HUDEP-2 (cell line): ENCODE measurements around the gene BDKRB2.

Experiments
- DNase-seq, 76 experiments: peaks; one replicate each; lab custom pipeline; 2025; ENCODE audit not compliant: unreplicated experiment in 76 of 76; lab: John Stamatoyannopoulos, UW

BDKRB2 gene

DNA sequence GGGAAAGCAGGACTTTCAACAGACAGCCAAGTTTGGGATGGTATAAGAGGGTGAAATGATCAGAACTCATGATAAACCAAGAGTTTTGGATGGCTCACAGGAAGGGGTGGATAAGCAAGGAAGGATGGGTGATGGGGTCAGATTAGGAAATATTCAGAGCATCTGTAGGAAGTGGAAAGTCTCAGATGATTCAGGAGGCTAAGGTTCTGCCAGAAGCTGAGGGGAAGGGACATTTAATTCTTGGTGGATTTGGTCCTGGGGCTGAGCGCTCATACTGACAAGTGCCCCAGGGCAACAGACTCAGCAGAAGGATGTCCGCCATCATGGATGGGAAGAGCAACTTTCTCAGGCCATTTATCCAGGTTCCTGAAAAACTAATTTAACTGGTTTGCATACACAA, 28.4 kb upstream of the BDKRB2 start:
- DNase-seq = no peak

DNA sequence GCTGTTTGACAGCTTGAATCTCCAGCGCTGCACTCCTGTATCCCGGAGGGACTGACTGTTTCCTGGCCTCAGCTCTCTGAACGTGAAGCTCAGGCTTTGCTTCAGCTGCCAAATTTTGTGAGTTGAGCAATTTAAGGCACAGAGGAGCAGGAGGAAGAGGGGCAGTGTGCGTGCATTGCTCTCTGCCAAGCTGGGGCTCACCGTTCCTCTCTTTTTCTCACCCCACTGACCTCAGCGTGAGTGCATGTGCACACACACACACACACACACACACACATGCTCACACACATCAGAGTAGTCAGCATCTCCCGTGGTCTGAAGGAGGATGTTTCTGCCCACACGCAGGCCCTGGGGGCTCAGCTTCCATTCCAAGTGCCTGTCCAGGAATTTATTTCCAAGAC, 27.8 kb upstream of the BDKRB2 start:
- no peak for DNase-seq

DNA sequence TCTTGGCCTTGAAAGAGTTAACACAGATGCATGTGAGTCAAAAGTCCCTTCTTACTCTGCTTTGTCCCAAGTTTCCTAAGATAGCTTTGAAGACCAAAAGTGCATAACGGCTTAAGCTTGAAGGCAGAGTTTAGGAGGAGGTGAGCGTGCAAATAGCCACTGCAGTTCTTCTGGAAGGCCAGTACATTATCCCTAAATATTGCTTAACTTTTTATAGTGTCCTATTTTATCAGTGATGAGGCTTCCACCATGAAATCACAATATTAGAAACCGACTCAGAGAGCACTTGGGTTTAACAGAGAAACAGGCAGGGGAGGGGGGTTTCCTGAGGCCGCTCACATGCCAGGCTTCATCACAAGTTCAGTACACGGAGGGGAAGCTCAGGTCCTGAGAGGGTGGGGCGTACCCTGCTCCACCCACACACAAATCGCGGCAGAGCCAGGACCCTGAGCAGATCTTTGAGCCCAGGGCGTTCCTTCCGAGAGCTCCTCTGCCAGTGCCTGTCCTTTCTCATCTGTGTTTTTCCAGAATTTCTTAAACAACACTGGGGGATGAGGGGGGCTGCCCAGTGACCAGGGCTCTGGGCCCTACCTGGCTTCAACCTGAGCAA, 26.8 kb upstream of the BDKRB2 start:
- no peak for DNase-seq

DNA sequence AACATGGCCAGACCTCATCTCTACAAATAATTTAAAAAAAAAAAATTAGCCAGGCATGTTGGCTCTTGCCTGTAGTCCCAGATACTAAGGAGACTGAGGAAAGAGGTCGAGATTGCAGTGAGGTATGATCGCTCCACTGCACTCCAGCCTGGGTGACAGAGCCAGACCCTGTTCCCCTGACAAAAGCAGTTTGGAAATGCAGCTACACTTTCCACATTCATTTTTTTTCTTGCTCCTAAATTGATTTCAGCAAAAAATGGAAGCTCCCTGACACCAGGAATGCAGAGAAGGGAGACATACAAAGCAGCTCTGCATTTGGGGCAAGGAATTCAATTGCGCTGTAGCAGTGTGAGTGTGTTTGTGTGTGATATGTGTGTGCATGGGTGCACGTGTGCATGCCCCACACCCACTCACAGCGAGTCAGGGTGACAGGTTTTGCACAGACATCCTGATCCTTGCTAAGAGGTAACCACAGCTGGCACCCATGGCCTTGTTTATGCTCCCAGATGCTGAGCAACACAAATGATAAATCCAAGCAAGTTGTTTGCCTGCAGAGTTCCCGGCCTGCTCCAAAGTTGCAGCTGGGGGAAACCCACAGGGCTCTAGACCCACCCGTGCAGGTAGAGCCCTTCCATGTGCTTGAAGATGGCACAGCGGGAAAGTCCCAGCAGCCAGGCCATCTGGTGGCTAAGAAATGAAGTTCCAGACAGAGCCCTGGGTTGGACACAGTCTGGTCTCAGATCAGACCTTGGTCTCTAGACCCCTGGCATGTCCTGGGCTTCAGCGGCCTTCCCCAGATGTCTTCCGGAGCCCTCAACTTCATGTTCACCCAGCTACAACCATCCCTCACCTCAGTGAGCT, 25.9 kb upstream of the BDKRB2 start:
- DNase-seq = no peak

DNA sequence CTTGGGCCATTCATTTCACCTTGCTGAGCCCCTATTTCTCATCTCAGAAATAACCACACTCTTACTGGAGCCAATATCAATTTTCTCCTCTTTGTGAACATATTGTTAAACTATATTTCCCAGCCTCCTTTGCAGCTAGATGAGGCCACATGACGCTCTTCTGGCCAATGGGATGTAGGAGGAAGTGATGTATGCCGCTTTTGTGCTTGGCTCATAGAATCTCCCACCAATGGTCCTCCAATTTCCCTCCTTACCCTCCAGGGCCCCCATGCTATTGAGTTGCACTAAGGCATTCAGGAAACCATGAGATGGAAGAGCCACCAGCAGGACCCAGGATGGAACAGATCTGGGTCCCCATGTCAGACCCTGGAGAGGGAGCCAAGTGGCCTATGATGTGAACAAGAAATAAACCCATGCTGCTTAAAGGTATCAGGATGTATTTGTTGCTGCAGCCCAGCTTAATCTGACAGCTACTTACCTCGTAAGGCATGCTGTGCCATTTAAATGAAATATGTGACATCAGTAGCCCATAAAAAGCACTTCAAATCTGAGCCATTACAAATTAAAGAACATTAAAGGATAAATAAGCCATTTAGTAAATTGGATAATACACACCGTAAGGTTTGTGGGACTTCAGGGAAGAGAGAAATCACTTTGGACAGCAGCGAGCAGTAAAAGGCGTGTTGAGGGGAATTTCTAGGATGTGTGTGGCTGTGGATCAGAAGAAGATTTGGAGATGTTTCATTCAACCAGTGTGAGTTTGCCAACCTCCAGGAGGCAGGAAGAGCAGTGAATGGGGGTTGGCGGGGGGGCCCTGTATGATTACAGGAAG, 24.4 kb upstream of the BDKRB2 start:
- DNase-seq = no peak

DNA sequence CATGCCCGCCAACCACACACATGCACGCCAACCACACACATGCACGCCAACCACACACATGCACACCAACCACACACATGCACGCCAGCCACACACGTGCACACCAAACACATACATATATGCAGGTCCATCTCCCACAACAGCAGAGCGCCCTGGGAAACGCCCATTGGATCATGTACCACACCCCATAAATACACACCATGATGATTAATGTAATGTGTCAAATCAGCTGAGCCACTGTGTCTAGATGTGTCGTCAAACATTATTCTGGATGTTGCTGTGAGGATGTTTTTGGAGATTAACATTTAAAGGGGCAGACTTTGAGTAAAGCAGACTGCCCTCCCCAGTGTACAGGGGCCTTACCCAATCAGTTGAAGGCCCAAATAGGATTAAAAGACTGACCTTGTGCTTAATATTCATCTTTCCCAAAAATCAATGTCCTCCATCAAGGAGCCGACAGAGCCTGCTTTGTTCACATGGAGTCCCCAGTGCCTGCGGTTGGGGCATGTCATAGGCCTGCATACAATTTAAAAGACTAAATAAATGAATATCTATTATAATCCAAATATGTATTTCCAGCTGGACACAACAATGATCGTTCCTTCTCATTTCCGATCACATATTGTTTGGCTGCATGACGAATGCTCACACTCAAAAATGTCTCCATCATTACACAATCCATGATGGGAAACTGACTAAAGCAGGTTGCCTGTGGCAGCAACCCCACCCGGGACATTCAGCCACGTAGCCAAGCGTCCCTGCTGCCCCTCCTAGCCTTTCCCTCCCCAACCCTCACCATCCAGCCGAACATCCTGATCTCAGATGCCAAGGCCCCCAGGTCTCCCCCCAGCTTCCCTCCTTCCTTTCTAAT, 23.2 kb upstream of the BDKRB2 start:
- no peak for DNase-seq

DNA sequence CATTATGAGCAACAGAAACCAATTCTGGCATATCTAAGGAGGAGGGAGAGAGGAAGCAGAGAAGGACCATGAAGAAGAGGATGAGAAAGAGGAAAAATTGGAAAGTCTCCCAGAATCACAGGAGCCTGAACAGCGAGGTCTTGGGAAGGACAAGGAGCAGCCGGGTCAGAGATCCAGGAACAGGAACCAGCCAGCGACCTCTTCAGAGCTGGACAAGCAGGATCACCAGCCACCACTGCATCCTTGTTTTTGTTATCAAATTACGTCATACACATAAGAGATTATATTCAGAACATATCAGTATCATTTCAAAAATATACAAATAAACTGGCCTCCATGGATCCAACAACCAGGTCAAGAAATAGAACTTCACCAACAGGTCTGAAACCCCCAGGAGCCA, 22.1 kb upstream of the BDKRB2 start:
- DNase-seq = no peak

DNA sequence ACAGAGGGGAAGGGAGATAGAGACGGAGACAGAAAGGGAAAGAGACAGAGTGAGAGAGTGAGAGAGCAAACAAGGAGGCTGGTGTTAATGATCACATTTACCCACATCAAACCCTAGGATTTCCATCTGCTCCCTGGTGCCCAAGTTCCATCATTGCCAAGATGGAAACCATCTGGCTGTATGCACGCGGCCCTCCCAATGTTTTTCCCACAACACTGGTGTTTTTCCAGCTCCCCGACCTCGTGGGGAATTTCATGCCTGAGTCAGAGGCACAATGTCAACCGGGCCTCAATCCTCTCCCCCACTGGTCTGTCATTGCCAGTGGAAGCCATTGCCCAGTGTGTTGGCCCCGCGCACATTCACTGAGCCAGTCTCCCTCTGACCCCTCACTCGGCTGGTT, 19.9 kb upstream of the BDKRB2 start:
- DNase-seq = no peak

DNA sequence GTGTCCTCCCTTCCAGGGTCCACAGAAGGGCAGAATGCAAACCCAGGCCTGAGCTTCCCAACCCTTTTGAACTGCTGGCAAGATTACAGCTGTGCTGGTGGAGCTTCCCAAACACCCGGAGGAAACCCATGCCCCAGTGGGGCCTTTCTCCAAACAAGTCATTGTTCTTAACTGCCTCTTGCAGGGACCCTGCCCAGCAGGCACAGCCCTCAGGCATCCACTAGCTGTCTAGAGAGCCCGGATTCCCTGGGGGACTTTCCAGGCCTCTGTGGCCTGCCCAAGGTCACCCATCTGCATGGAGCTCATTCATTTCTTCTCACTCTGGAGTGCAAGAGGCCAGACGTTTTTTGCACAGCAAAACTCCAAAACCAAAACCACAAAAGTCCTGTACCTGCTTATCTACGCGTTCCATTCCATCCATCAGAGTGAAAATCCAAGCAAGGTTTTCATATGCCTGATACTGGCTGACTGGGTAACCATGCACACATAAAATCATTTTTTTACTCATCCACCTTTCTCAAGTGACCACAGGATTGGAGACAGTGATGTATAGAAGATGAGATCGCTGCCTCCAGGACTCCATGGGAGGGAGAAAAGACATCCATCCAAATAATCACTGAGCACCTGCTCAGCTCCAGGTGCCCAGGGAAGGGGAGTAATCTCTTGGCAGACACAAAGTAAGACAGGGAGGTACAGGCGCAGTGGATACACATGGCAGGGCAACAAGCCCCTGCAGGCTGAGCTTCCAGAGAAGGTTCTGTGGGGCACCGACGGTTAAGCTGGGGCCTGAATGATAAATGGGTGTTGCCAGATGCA, 17.2 kb upstream of the BDKRB2 start:
- DNase-seq = no peak

DNA sequence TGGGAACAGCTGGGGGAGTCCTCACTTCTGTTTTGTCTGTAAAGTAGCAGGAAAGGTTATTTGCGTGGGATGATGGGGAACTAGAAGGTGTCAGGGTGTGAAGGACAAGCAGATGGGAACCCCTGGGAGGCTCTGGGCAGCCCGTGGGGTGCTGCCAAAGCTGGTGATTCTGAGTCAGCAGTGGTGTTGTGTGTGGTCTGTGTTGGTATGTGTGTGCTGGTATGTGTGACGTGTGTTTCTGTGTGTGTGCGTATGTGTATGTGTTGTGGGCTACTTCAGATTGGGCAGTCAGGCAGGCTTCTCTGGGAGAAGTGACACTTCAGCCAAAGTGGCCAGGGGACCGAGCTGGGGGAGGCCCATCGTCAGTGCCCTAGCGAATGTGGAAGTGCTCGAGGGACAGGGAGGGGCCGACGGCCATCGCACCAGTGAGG, 15.3 kb upstream of the BDKRB2 start:
- no peak for DNase-seq

DNA sequence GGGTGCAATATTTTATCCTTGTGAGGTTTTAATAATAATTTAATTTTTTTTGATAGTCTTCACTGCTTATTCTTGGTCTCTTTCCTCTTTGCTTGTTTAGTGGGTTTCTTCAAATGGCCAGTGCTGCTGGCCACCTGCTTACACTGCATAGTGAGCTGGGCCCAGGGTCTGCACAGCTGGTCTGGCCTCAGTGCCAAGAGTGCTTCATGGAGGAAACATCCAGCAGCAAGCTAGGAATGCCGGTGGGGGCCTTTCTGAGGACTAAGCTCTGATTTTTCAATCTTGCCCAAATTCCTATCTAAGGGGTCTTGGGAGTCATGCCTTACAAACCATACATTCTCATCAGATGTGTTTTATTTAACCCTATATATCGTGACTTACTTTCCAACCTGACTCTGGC, 13.3 kb upstream of the BDKRB2 start:
- no peak for DNase-seq

DNA sequence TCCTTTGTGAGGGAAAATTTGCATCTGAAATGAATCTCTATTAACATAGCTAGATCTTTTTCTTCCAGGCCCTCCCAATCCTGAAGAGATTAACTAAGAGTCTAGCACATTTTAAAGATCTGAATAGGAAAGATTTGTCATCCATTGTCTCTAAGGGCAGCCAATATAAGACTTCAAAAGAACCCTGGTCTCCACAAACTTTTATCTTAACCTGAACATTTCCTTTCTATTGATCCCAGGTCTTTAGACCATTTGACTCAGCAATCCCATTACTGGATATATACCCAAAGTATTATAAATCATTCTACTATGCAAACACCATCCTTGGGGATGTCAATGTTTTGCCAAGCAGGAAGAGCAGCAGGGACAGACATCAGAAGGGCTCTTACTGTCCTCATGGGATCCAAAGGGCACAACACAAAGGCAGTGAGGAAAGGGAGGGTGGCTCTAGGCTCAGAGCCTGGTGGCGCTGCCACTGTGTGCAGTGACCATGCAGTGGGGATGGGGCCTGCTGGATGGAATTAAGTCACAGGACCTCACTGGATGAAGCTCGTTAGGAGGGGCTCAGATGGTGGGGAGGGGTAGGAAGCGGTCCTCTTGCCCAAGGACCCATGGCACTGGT, 12.7 kb upstream of the BDKRB2 start:
- DNase-seq = no peak

DNA sequence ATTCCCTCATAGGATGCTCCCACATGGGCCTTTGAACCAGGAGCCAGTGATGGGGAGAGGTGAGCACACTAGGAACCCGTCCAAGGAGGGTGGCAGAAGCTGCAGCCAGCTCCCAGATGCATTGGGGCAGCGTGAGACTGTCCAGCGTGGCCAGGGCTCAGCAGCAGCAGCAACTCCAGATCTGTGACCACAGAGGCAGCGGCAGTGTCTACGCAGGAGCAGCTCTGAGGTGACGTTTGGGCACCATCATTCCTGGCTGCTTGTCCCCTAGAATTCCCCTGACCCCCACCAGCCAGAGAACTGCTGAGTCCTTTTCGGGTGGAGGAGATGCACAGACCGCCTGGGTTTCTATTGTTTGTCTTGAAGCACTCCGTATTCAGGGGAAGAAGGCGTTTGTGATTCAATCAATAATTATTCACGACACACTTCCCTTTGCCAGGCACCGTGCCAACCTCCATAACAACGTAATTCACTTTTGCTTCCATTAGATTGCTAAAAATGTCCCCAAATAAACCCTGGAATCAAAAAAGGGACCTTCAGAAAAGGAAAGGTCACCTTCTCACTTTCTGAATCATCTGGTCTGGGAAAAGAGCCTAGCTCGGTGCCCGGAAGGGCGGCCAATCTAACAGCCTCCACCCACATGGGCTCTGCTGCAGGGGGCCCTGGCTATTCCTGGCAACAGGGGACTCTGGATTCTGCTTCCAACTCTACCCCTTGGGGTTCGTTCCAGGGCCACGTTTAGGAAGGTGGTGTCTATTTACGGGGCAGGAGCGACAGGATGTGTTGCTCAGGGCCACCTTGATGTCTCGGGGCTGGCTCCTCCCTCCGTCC, 11.4 kb upstream of the BDKRB2 start:
- DNase-seq = no peak

DNA sequence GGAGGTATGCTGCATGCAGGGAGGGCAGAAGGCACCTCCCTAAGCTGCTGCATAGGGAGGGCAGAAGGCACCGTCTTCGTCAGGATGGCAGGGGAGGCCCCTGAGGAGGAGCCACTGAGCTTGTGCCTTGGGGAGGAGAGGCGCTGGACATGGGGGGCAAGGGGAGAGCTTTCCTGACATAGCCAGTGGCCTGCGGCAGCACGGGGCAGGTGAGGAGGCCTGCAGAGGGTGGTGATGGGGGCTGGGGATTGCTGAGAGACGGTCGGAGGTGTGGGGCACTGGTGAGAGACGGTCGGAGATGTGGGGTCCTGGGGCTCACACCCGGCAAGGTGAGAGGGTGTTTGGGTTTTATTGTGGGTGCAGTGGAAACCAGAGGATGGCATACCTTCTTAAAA, 10.4 kb upstream of the BDKRB2 start:
- no peak for DNase-seq

DNA sequence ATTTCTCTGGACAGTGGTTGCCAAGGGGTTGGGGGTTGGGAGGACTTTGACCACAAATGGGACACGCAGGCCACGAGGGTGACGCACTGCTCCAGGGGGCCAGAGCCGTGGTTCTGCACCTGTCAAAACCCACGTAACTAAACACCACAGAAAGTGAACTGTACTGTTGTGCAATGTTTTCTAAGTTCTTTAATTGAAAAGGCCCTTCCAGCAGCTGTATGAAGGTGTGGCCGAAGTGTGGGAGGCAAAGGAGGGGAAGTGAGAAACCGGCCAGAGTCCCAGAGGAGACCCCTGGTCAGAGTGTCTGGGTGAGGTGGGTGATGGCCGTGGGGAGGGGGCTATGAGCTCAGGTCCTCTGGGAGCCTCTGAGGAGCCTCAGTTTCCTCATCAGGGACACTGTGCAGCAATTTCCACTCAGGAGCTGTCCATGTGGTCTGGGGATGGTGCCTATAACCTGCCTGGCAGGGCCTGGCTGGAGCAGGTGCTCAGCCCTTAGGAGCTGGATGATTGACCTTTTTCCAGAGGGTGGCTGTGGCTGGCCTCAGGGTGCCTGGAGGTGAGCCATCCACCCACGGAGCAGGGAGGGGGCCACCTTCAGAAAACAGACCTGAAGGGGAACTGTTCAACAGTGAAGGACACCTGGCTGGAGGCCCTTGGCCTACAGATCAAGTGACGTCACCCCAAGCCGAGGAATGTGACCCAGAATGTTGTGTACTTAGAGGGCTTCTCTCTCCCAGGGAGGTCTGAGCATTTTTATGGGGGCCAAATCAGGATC, 9.8 kb upstream of the BDKRB2 start:
- no peak for DNase-seq

DNA sequence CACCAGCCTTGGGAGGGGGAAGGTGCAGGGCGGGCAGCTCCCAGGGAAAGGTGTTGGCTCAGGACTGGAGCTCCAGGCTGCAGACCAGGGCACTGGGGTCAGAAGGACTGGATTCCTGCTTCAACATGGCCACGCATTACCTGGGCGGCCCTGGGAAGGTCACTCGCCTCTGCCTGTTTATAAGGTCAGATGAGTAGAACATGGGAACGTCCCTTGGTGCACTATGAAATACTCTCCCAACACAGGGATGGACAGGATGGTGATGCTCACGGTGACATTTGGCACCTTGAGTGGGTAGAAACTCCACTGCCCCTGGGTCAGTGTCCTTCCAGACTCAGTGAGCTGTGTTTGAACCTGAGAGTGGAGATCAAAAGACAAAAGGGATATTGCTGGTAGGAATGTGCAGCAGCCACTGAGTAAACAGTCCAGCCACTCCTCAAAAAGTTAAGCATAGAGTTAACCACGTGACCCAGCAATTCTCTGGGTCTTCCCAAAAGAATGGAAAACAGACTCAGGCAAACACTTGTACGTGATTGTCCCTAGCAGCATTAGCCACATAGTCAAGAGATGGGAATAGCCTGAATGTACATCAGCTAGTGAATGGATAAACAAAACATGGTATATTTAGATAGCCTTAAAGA, 9.1 kb upstream of the BDKRB2 start:
- DNase-seq = no peak

DNA sequence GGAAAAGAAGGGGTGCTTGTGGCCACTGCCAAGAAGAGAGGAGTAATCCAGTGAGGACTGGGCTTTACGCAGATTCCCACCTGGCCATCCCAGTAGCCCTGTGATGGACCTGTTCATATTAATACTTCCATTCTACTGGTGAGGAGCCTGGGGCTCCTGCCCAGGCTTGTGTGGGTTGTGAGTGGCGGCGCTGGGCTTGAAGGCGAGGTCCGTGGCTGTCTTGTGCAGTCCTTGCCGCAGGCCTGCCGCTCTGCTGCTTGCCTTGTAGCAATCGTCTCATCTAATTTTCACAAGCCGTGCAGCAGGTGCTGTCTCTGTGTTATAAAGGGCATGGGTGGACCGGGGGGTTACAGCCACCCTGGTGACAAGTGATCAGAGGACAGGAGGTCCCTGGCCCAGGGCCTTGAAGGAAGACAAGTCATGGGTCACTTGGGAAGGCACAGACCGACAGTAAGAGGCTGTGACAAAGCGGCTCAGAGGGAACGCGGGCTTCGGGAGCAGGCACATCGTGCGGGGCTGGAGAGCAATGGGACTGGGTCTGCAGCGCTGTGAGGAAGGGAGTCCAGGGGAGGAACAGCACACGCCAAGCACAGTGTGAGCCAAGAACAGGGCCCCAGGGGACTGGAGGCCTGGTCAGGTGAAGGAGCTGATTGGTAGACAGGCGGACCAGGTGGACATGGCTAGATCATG, 7.3 kb upstream of the BDKRB2 start:
- no peak for DNase-seq
